Liver (tissue), 9 donors: ENCODE data around the gene MAP2K3. TPM values are rescaled to one million over a fixed set of nuclear protein-coding genes. Genes with fewer than 3 reads are reported as not detected.

Source experiments
- DNase-seq: peaks from one replicate; pipeline ENCODE4 v3.0.0-alpha.2; 2017; ENCODE audit warnings: low spot score
- H3K27ac ChIP-seq, 2 donors: one replicate each; pipeline ENCODE4 v1.7.0; 2013; ENCODE audit warnings: inconsistent platforms in 2 of 2, low read length in 2 of 2, control low read depth in 1 of 2, low read depth in 1 of 2, mild to moderate bottlenecking in 1 of 2
- H3K27me3 ChIP-seq, 4 donors: one replicate each; pipeline versions ENCODE4 v1.6.1 to v1.7.0; 2013; ENCODE audit warnings: low read length in 3 of 4, inconsistent platforms in 1 of 4, mild to moderate bottlenecking in 1 of 4, moderate library complexity in 1 of 4; ENCODE audit not compliant: control insufficient read depth in 4 of 4, insufficient read depth in 4 of 4
- H3K36me3 ChIP-seq, 4 donors: one replicate each; pipeline versions ENCODE4 v1.6.1 to v1.7.0; 2013; ENCODE audit warnings: low read length in 3 of 4, mild to moderate bottlenecking in 3 of 4, low read depth in 1 of 4, moderate library complexity in 1 of 4; ENCODE audit not compliant: control insufficient read depth in 4 of 4, insufficient read depth in 3 of 4
- H3K4me1 ChIP-seq, 4 donors: one replicate each; pipeline versions ENCODE4 v1.6.1 to v1.7.0; 2013; ENCODE audit warnings: low read length in 3 of 4, mild to moderate bottlenecking in 3 of 4, moderate library complexity in 1 of 4; ENCODE audit not compliant: control insufficient read depth in 4 of 4, insufficient read depth in 4 of 4
- H3K4me3 ChIP-seq, 3 donors: one replicate each; pipeline versions ENCODE4 v1.6.1 to v1.7.0; 2013; ENCODE audit warnings: low read length in 3 of 3, control low read depth in 1 of 3, low read depth in 1 of 3, mild to moderate bottlenecking in 1 of 3
- H3K9ac ChIP-seq, 2 donors: one replicate each; pipeline ENCODE4 v1.7.0; 2013; ENCODE audit warnings: low read length in 2 of 2, mild to moderate bottlenecking in 2 of 2, moderate library complexity in 2 of 2, control low read depth in 1 of 2, low read depth in 1 of 2
- H3K9me3 ChIP-seq, 4 donors: one replicate each; pipeline versions ENCODE4 v1.6.1 to v1.7.0; 2013; ENCODE audit warnings: low read length in 3 of 4; ENCODE audit not compliant: control insufficient read depth in 4 of 4
- ATF3 ChIP-seq: IDR thresholded peaks from 2 replicates; pipeline ENCODE4 v1.6.1; 2016; ENCODE audit warnings: antibody characterized with exemption
- CTCF ChIP-seq: fragments of 150-350 bp; IDR thresholded peaks from 2 replicates; pipeline ENCODE4 v1.5.1; 2017; ENCODE audit warnings: improper control_type of control experiment, low read depth, low read length; ENCODE audit not compliant: missing input control
- FOXA1 ChIP-seq: IDR thresholded peaks from 2 replicates; pipeline ENCODE4 v1.6.1; 2016; ENCODE audit warnings: antibody characterized with exemption
- FOXA2 ChIP-seq: IDR thresholded peaks from 2 replicates; pipeline ENCODE4 v1.6.1; 2016; ENCODE audit warnings: antibody characterized with exemption
- HNF4A ChIP-seq, 2 donors: conservative IDR thresholded peaks; 2 replicates each; pipeline ENCODE4 v1.6.1; 2016; ENCODE audit warnings: antibody characterized with exemption in 2 of 2, mild to moderate bottlenecking in 2 of 2
- HNF4G ChIP-seq: IDR thresholded peaks from 2 replicates; pipeline ENCODE4 v1.6.1; 2016; ENCODE audit warnings: antibody characterized with exemption
- JUND ChIP-seq, 2 donors: IDR thresholded peaks; 2 replicates each; pipeline ENCODE4 v1.6.1; 2016; ENCODE audit warnings: antibody characterized with exemption in 2 of 2
- MAX ChIP-seq: IDR thresholded peaks from 2 replicates; pipeline ENCODE4 v1.6.1; 2016; ENCODE audit warnings: antibody characterized with exemption
- NR2F2 ChIP-seq: IDR thresholded peaks from 2 replicates; pipeline ENCODE4 v1.6.1; 2016; ENCODE audit warnings: antibody characterized with exemption
- RAD21 ChIP-seq, 2 donors: IDR thresholded peaks; 2 replicates each; pipeline ENCODE4 v1.6.1; 2016; ENCODE audit warnings: antibody characterized with exemption in 2 of 2, mild to moderate bottlenecking in 2 of 2
- RXRA ChIP-seq, 2 donors: IDR thresholded peaks; 2 replicates each; pipeline ENCODE4 v1.6.1; 2017 to 2018; ENCODE audit warnings: antibody characterized with exemption in 2 of 2, mild to moderate bottlenecking in 1 of 2
- SP1 ChIP-seq: IDR thresholded peaks from 2 replicates; pipeline ENCODE4 v1.6.1; 2018; ENCODE audit warnings: antibody characterized with exemption, mild to moderate bottlenecking
- YY1 ChIP-seq: IDR thresholded peaks from 2 replicates; pipeline ENCODE4 v1.6.1; 2016; ENCODE audit warnings: antibody characterized with exemption, mild to moderate bottlenecking
- ZBTB33 ChIP-seq: IDR thresholded peaks from 2 replicates; pipeline ENCODE4 v1.6.1; 2016; ENCODE audit warnings: antibody characterized with exemption
- WGBS: extraction: QIAGEN DNeasy Blood & Tissue Kit; methylation state at CpG from one replicate; pipeline ENCODE4 v1.1.7; 2013; 5-methylcytosine and 5-hydroxymethylcytosine counted together
- polyA plus RNA-seq, 2 donors: library from polyadenylated mRNA; stranded (reverse) in 1 of 2; unstranded in 1 of 2; fragments of 200-250 nt in 1 of 2; fragments of >200 nt in 1 of 2; fragmentation: Nextera tagmentation in 1 of 2; extraction: Ambion mirVana in 1 of 2; gene quantifications; one replicate each; pipeline versions ENCODE4 v1.2.1 to v1.2.3, GENCODE V29; 2013 to 2015
- total RNA-seq, 2 donors: library from RNA; depleted of rRNA; stranded (reverse); fragments of >200 nt; gene quantifications; one replicate each; pipeline ENCODE4 v1.2.3, GENCODE V29; 2014
- donor health status: healthy.
- donor health status: healthy.
- donor health status: healthy.
- donor health status: healthy.
- donor health status: healthy.

MAP2K3 gene
- total and polyA plus RNA-seq, 4 donors, result 21.6 to 88.4 (median 30.5) TPM

GRCh38 chr17:21252289-21252795 is 32.2 kb upstream of the MAP2K3 start:
- WGBS, result 26% methylated on average over 12 of the region's 12 CpGs
- DNase-seq, result no peak
- H3K36me3 ChIP-seq, result no peaks in the 10 kb centered on the region
- H3K4me3 ChIP-seq, result peak overlapping the region; percentile 58 to 89 (median 76)
- no peaks in the 10 kb centered on the region for H3K27me3 ChIP-seq
- no peak overlapping the region for H3K9ac ChIP-seq
- H3K27ac ChIP-seq, result no peak overlapping the region
- TF ChIP-seq ZBTB33, result no peak
- no peak for TF ChIP-seq RAD21 (IDR thresholded peaks at IDR 0.05)
- no peak for TF ChIP-seq ATF3
- H3K4me1 ChIP-seq, result peaks cover 5 to 13% (median 8%) of the 10 kb centered on the region in 4 donors
- H3K9me3 ChIP-seq, result no peaks in the 10 kb centered on the region

GRCh38 chr17:21252796-21253645 is 31.5 kb upstream of the MAP2K3 start, which contains the start of gene NATD1:
NATD1 (minus strand) TSS chr17:21253410; CDS start chr17:21253264, 146 bp downstream.
- peak within 1 kb of the TSS in 1 of 2 donors; percentile 82 for H3K9ac ChIP-seq
- peak within 1 kb of the TSS; percentile 53 to 72 for H3K27ac ChIP-seq
- peak within 1 kb of the TSS; percentile 63 to 89 (median 76) for H3K4me3 ChIP-seq
- WGBS, result under 1% methylated on average over 117 of the region's 117 CpGs
- peak; percentile 89 for DNase-seq
- H3K9me3 ChIP-seq, result no peaks in the 10 kb centered on the region
- H3K27me3 ChIP-seq, result no peaks in the 10 kb centered on the region
- H3K4me1 ChIP-seq, result peaks cover 5 to 13% (median 8%) of the 10 kb centered on the region in 4 donors
- H3K36me3 ChIP-seq, result no peaks in the 10 kb centered on the region
- TF ChIP-seq HNF4A (conservative IDR thresholded peaks at IDR 0.05), result peak in 1 of 2 donors; percentile 4
- TF ChIP-seq YY1, result peak; percentile 29
- no peak for TF ChIP-seq JUND (IDR thresholded peaks at IDR 0.05)
- TF ChIP-seq ZBTB33, result no peak

GRCh38 chr17:21253646-21254441 is 30.7 kb upstream of the MAP2K3 start:
- 46% methylated on average over 15 of the region's 15 CpGs for WGBS
- H3K4me3 ChIP-seq, result peak overlapping the region in 2 of 3 donors; percentile 63 to 89
- no peaks in the 10 kb centered on the region for H3K36me3 ChIP-seq
- H3K27me3 ChIP-seq, result no peaks in the 10 kb centered on the region
- no peaks in the 10 kb centered on the region for H3K9me3 ChIP-seq
- H3K27ac ChIP-seq, result peak overlapping the region; percentile 53 to 72
- H3K9ac ChIP-seq, result peak overlapping the region in 1 of 2 donors; percentile 82
- H3K4me1 ChIP-seq, result peaks cover 5 to 13% (median 8%) of the 10 kb centered on the region in 4 donors
- no peak for DNase-seq
- no peak for TF ChIP-seq JUND (IDR thresholded peaks at IDR 0.05)
- no peak for TF ChIP-seq HNF4A (conservative IDR thresholded peaks at IDR 0.05)
- no peak for TF ChIP-seq MAX
- no peak for TF ChIP-seq RXRA (IDR thresholded peaks at IDR 0.05)
- no peak for TF ChIP-seq YY1
- no peak for TF ChIP-seq HNF4G
- no peak for TF ChIP-seq ATF3
- TF ChIP-seq FOXA2, result no peak
- no peak for TF ChIP-seq SP1
- TF ChIP-seq NR2F2, result no peak
- no peak for TF ChIP-seq CTCF
- no peak for TF ChIP-seq FOXA1
- no peak for TF ChIP-seq ZBTB33
